A549 (cell line): Measurements from ENCODE around the gene ETS2. TPM values are rescaled to one million over a fixed set of nuclear protein-coding genes. Genes with fewer than 3 reads are reported as not detected.
A peak's percentile ranks its signal among the peaks of the same experiment; 100 is the strongest.

Experiments used
- ATAC-seq, 2 experiments: fragments of 200-7000 bp in 1 of 2; fragments of >200 bp in 1 of 2; cut with Nextera tagmentation in 1 of 2; cut with Tn5 transposase in 1 of 2; 3 replicates each; pipeline versions ENCODE4 v1.8.0 to v1.9.1; 2018 to 2020; ENCODE audit warnings: mild to moderate bottlenecking in 1 of 2, moderate library complexity in 1 of 2
- CTCF ChIA-PET: fragments of 300-600 bp; sonication (Branson Sonifier 250); formaldehyde crosslinking; extraction: SDS; loops from one replicate; lab custom pipeline; 2021; ENCODE audit warnings: antibody characterized with exemption, inconsistent platforms; lab: Yijun Ruan, JAX
- POLR2A ChIA-PET: fragments of 350-600 bp; formaldehyde crosslinking; extraction: SDS; loops from one replicate; lab custom pipeline; 2021; ENCODE audit warnings: antibody characterized with exemption, inconsistent platforms; lab: Yijun Ruan, JAX
- DNase-seq, 2 experiments: peaks; one replicate each; pipeline versions ENCODE4 v3.0.0 to v3.0.0-alpha.2; 2011 to 2016; ENCODE audit warnings: low read depth in 1 of 2, low spot score in 1 of 2
- FAIRE-seq: peaks from 2 replicates; lab custom pipeline; 2011; peaks lifted over from hg19 to GRCh38; lab: Jason Lieb, UNC
- H3K27ac ChIP-seq, 2 experiments: fragments of >200 bp; sonication (Bioruptor Twin); formaldehyde crosslinking; 3 replicates each; pipeline ENCODE4 v1.5.1; 2016 to 2017
- H3K4me1 ChIP-seq: fragments of >200 bp; sonication (Bioruptor Twin); formaldehyde crosslinking; 3 replicates; pipeline ENCODE4 v1.6.1; 2016
- H3K4me2 ChIP-seq: fragments of >200 bp; sonication (Bioruptor Twin); formaldehyde crosslinking; 3 replicates; pipeline ENCODE4 v1.6.1; 2016
- H3K4me3 ChIP-seq: fragments of >200 bp; sonication (Bioruptor Twin); formaldehyde crosslinking; 3 replicates; pipeline ENCODE4 v1.5.1; 2016
- H3K9me3 ChIP-seq: fragments of >200 bp; sonication (Bioruptor Twin); formaldehyde crosslinking; 3 replicates; pipeline ENCODE4 v1.6.1; 2016
- CBX8 ChIP-seq: fragments of 200-600 bp; sonication (generic); IDR thresholded peaks from 2 replicates; pipeline ENCODE4 v1.6.1; 2016
- EP300 ChIP-seq, 2 experiments: fragments of >200 bp; sonication (Bioruptor Twin); formaldehyde crosslinking; IDR thresholded peaks; 2 replicates in 1 of 2; 3 replicates in 1 of 2; pipeline ENCODE4 v1.6.1; 2016 to 2017
- FOSB ChIP-seq: fragments of 250-450 bp; sonication (Bioruptor Pico); IDR thresholded peaks from 2 replicates; pipeline ENCODE4 v1.5.0; 2020; ENCODE audit warnings: mild to moderate bottlenecking, moderate library complexity
- FOSL2 ChIP-seq, 2 experiments: fragments of 450-650 bp in 1 of 2; fragments of >200 bp in 1 of 2; sonication (Bioruptor Twin) in 1 of 2; formaldehyde crosslinking; IDR thresholded peaks; 2 replicates each; pipeline versions ENCODE4 v1.5.0 to v1.6.1; 2016 to 2020; ENCODE audit warnings: mild to moderate bottlenecking in 1 of 2, moderate library complexity in 1 of 2
- FOXS1 ChIP-seq: fragments of 250-450 bp; sonication (Bioruptor Pico); IDR thresholded peaks from 2 replicates; pipeline ENCODE4 v1.5.0; 2020; ENCODE audit warnings: mild to moderate bottlenecking, moderate library complexity
- JUN ChIP-seq, 2 experiments: fragments of >200 bp; sonication (Bioruptor Twin); formaldehyde crosslinking; IDR thresholded peaks; 2 replicates in 1 of 2; 3 replicates in 1 of 2; pipeline ENCODE4 v1.6.1; 2016 to 2017
- KDM1A ChIP-seq: fragments of 200-600 bp; sonication (generic); IDR thresholded peaks from 2 replicates; pipeline ENCODE4 v1.6.1; 2016; ENCODE audit warnings: low read depth, mild to moderate bottlenecking
- NR3C1 ChIP-seq: fragments of >200 bp; sonication (Bioruptor Twin); formaldehyde crosslinking; IDR thresholded peaks from 3 replicates; pipeline ENCODE4 v1.6.1; 2017
- PHF8 ChIP-seq: fragments of 200-600 bp; sonication (generic); IDR thresholded peaks from 2 replicates; pipeline ENCODE4 v1.6.1; 2016; ENCODE audit warnings: low read depth, mild to moderate bottlenecking, antibody characterized with exemption, moderate library complexity, borderline replicate concordance
- POLR2A ChIP-seq: IDR thresholded peaks from 2 replicates; pipeline ENCODE4 v1.6.1; 2012; ENCODE audit warnings: mild to moderate bottlenecking, low read length
- POLR2AphosphoS2 ChIP-seq: conservative IDR thresholded peaks from 2 replicates; pipeline ENCODE4 v1.6.1; 2012; ENCODE audit warnings: low read length, improper control_type of control experiment, inconsistent platforms
- RAD21 ChIP-seq, 2 experiments: fragments of >200 bp in 1 of 2; sonication (Bioruptor Twin) in 1 of 2; formaldehyde crosslinking in 1 of 2; IDR thresholded peaks in 1 of 2; conservative IDR thresholded peaks in 1 of 2; 2 replicates in 1 of 2; 3 replicates in 1 of 2; pipeline ENCODE4 v1.6.1; 2012 to 2018; ENCODE audit warnings: inconsistent platforms in 1 of 2
- RNF2 ChIP-seq: fragments of 200-600 bp; sonication (generic); IDR thresholded peaks from 2 replicates; pipeline ENCODE4 v1.6.1; 2016; ENCODE audit warnings: low read depth, mild to moderate bottlenecking, antibody characterized with exemption, moderate library complexity, borderline replicate concordance
- ZFP36 ChIP-seq: fragments of 450-650 bp; IDR thresholded peaks from 2 replicates; pipeline ENCODE4 v1.6.1; 2014; ENCODE audit warnings: borderline replicate concordance; ENCODE audit not compliant: partially characterized antibody
- WGBS: methylation state at CpG from one replicate; pipeline ENCODE4 v1.1.6; 2017; ENCODE audit errors: missing lambda C conversion rate; 5-methylcytosine and 5-hydroxymethylcytosine counted together
- polyA plus RNA-seq, 4 experiments: library from polyadenylated mRNA; depleted of rRNA in 3 of 4; stranded (reverse); fragments of >200 nt; fragmentation: RNase III in 1 of 4; extraction: RNeasy Plus Mini Kit Qiagen cat#74134 plus additional on column Dnase treatment in 1 of 4; gene quantifications; 2 replicates in 3 of 4; 3 replicates in 1 of 4; pipeline ENCODE4 v1.2.3, GENCODE V29; 2011 to 2017
- TF ChIP-seq, protein P1 (sequence below): fragments of 200-600 bp; sonication (generic); IDR thresholded peaks from 2 replicates; pipeline ENCODE4 v1.6.1; 2016; ENCODE audit warnings: antibody characterized with exemption, mild to moderate bottlenecking, moderate library complexity

Gene ETS2
- polyA plus RNA-seq, 2 of the 4 experiments (the other 2 are of a cell fraction): 41.6 to 45.5 TPM

DNA sequence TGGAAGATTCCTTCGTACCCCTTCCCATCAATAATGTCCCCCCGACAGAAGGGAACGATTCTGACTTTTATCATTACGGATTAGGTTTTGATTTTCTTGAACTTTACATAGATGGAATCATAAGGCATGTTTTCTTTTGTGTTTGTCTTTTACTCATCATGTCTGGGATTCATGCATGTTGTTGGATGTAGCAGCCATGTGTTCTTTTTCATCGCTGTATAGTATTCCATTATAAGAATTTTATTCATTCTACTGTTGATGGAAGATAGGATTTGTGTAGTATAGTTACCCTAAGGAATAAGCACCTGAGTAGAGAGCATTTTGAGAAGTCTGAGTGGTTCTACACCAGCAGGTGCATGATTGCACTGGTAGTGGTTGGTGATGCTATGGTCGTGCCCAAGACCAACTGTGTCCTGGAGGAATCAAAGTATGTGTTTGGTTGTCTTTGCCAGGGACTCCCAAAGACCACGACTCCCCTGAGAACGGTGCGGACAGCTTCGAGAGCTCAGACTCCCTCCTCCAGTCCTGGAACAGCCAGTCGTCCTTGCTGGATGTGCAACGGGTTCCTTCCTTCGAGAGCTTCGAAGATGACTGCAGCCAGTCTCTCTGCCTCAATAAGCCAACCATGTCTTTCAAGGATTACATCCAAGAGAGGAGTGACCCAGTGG is 13.5 kb downstream of the ETS2 start:
- H3K4me3 ChIP-seq: no peak overlapping the region
- ATAC-seq: no peak; a peak in 1 of 6 replicates
- no peak for DNase-seq
- H3K9me3 ChIP-seq: no peaks in the 10 kb centered on the region
- peak overlapping the region; percentile 47 for H3K4me2 ChIP-seq
- CTCF ChIA-PET: interaction anchor here (1.2 kb wide), 1 partner anchor 15 kb away, joined by 3 read pairs; no protein-coding TSS in a partner anchor
- peak overlapping the region; percentile 43 to 76; a peak in 4 of 6 replicates for H3K27ac ChIP-seq
- TF ChIP-seq PHF8 (no peak), FOXS1 (no peak), FOSB (CRISPR knock-in tag) (peak; percentile 23; the same call in 1 of the 2 replicates)
- FAIRE-seq: no peak
- WGBS: 92% methylated on average over 9 of the region's 14 CpGs
- peaks cover 44% of the 10 kb centered on the region for H3K4me1 ChIP-seq
- POLR2A ChIA-PET: interaction anchor here (1.4 kb wide), 1 partner anchor 13 kb away, joined by 5 read pairs; the partner anchor contains the start of gene ETS2

DNA sequence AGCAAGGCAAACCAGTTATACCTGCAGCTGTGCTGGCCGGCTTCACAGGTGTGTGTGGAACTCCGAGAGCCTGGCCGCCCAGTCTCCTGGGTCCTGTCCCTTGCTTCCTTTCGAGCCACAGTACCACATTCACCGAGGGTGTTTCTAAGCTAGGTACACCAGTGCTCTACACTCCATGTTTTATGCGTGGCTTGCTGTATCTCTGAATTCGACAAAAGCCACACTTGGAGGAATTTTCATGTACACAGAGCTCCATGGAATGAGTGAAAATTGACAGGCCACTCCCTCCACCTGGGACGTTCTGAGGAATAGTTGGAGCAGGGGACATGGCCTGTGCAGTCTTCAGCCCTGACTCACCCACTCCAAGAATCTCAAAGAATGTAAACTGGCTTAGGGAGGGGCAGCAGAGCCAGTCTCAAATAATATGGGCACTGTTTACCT is 14.0 kb downstream of the ETS2 start:
- POLR2A ChIA-PET: interaction anchor here (1.1 to 1.4 kb wide), 2 partner anchors 14 to 19 kb away, joined by 4 to 5 read pairs; partner anchors contain the start of gene ETS2
- 55% methylated on average over 7 of the region's 8 CpGs for WGBS
- CTCF ChIA-PET: interaction anchor here (1.0 to 1.2 kb wide), 2 partner anchors 13 to 15 kb away, joined by 3 read pairs; no protein-coding TSS in a partner anchor
- FAIRE-seq (no peak), ATAC-seq (peak; percentile 51 to 59; a peak in 4 of 6 replicates), DNase-seq (peak in 1 of 2 experiments; percentile 54)
- TF ChIP-seq, protein P1, sequence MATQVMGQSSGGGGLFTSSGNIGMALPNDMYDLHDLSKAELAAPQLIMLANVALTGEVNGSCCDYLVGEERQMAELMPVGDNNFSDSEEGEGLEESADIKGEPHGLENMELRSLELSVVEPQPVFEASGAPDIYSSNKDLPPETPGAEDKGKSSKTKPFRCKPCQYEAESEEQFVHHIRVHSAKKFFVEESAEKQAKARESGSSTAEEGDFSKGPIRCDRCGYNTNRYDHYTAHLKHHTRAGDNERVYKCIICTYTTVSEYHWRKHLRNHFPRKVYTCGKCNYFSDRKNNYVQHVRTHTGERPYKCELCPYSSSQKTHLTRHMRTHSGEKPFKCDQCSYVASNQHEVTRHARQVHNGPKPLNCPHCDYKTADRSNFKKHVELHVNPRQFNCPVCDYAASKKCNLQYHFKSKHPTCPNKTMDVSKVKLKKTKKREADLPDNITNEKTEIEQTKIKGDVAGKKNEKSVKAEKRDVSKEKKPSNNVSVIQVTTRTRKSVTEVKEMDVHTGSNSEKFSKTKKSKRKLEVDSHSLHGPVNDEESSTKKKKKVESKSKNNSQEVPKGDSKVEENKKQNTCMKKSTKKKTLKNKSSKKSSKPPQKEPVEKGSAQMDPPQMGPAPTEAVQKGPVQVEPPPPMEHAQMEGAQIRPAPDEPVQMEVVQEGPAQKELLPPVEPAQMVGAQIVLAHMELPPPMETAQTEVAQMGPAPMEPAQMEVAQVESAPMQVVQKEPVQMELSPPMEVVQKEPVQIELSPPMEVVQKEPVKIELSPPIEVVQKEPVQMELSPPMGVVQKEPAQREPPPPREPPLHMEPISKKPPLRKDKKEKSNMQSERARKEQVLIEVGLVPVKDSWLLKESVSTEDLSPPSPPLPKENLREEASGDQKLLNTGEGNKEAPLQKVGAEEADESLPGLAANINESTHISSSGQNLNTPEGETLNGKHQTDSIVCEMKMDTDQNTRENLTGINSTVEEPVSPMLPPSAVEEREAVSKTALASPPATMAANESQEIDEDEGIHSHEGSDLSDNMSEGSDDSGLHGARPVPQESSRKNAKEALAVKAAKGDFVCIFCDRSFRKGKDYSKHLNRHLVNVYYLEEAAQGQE: no peak
- no peak for TF ChIP-seq FOSL2 (IDR thresholded peaks at IDR 0.05)
- peak; percentile 48 for TF ChIP-seq FOSL2 (CRISPR knock-in tag; IDR thresholded peaks at IDR 0.05)
- Histone ChIP-seq H3K4me3 (no peak overlapping the region), H3K4me1 (peaks cover 39% of the 10 kb centered on the region), H3K9me3 (no peaks in the 10 kb centered on the region), H3K4me2 (peak overlapping the region; percentile 47), H3K27ac (peak overlapping the region; percentile 43 to 76; a peak in 4 of 6 replicates)

DNA sequence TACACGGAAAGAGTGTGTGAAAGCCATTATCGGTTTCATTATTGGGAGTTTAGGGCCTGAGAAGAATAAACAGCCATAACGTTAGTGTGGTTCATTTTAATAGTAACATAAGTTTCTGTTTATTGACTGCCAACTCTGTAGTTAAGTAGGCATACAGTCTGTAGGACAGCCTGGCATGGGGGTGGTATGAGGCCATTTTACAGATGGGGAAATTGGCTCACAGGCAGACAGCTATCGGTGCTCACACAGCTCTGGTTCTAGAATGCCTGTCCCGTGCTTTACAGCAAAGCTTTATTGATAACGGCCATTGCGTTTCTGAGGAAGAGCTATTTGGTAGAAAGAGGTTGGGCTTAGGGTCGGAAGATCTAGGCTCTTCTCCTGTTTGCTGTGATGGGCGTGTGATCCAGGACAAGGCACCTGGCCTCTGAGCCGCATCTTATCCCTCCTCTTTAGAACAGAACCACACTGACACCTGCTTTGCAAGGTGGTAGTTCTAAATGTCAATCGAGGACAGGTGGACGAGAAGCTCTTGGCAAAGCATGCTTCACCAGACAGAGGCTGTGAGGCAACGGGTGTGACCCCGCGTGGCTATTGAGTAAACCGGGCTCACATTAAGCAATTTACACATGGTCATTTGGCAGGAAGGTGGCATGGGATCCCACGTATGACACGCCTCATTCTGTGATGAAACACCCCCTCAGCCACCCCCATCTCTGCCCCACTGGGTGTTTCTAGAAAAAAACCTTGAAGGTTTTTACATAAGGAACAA is 14.9 kb downstream of the ETS2 start:
- POLR2A ChIA-PET: interaction anchor here (1.1 to 1.4 kb wide), 2 partner anchors 15 to 19 kb away, joined by 4 to 5 read pairs; partner anchors contain the start of gene ETS2
- peaks cover 34% of the 10 kb centered on the region for H3K4me1 ChIP-seq
- peak overlapping the region in 1 of 2 experiments; percentile 76; a peak in 3 of 6 replicates for H3K27ac ChIP-seq
- ATAC-seq (no peak), DNase-seq (no peak), FAIRE-seq (no peak)
- no peak overlapping the region; the same call in 1 of the 3 replicates for H3K4me2 ChIP-seq
- TF ChIP-seq KDM1A (no peak), RAD21 (conservative IDR thresholded peaks at IDR 0.05 in 1 of 2, IDR thresholded peaks at IDR 0.05 in 1 of 2) (no peak), POLR2A (no peak), RNF2 (no peak), POLR2AphosphoS2 (no peak), EP300 (IDR thresholded peaks at IDR 0.05) (no peak), PHF8 (no peak), NR3C1 (no peak), CBX8 (no peak), JUN (IDR thresholded peaks at IDR 0.05) (no peak), ZFP36 (no peak)
- no peak overlapping the region for H3K4me3 ChIP-seq
- no peaks in the 10 kb centered on the region; the same call in 2 of the 3 replicates for H3K9me3 ChIP-seq
- CTCF ChIA-PET: interaction anchor here (1.0 to 1.2 kb wide), 2 partner anchors 12 to 16 kb away, joined by 3 read pairs; no protein-coding TSS in a partner anchor
- WGBS: 95% methylated on average over 18 of the region's 18 CpGs
